Activated naive CD4-positive, alpha-beta T cell treated with anti-CD3 and anti-CD28 coated beads, Interleukin-2, amount 10 ng/mL, durations not matched to agents 7 days and 5 days (primary cell): Measurements from ENCODE around the gene NTF3.

Source experiments
- CTCF ChIA-PET: fragments of 350-600 bp; sonication (Branson Sonifier 250); formaldehyde crosslinking; loops from one replicate; lab custom pipeline; 2021; ENCODE audit warnings: antibody characterized with exemption; lab: Charles Lee
- DNase-seq: peaks from one replicate; pipeline ENCODE4 v3.0.0-alpha.2; 2020
- H3K27ac Mint-ChIP-seq: one replicate; pipeline ENCODE4 v1.8.0; 2021; ENCODE audit warnings: mild to moderate bottlenecking, moderate library complexity, mixed read lengths
- H3K27me3 Mint-ChIP-seq: one replicate; pipeline ENCODE4 v1.8.0; 2021; ENCODE audit warnings: mild to moderate bottlenecking, mixed read lengths
- H3K36me3 Mint-ChIP-seq: one replicate; pipeline ENCODE4 v1.8.0; 2021; ENCODE audit warnings: mixed read lengths
- H3K4me1 Mint-ChIP-seq: one replicate; pipeline ENCODE4 v1.8.0; 2021; ENCODE audit warnings: mixed read lengths
- H3K4me3 Mint-ChIP-seq: one replicate; pipeline ENCODE4 v1.8.0; 2021; ENCODE audit warnings: mild to moderate bottlenecking, moderate library complexity, mixed read lengths
- H3K9me3 Mint-ChIP-seq: one replicate; pipeline ENCODE4 v1.8.0; 2021; ENCODE audit warnings: mixed read lengths

Gene NTF3

DNA sequence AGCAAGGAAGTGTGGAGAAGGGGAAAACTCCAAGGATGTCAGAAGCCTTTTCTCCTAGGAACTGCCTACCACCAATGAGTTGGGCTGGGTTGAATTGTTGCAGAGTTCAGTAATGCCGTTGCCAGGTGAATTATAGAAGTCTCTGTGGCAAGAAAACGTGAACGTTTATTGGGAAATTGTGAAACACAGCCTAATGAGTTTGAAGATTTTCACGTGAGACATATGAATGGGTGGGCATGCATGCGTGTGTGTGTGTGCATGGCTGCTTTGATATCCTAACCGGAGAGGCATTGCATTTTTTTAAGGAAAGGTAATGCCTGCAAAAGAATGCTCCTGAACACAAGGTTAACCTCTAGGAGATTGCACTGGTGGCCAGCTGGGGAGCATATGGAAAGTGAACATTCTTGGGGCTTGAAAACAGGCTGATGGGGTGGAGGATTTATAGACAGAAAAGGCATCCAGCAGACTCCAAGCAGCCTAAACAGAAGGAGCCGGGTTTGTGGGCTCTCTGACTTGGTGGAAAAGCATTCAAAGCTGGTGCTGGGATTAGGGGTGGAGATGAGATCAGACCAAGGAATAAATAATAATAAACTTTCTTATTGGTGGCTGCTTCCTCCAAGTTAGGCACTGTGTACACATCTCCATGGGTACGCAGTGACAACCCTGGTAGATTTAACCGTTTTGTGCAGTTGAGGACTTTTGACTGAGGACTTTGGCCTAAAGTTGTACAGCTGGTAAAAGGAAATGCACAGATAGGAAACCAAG is 67.8 kb downstream of the NTF3 start:
- Mint-ChIP-seq H3K4me1 (no peaks in the 10 kb centered on the region), H3K9me3 (no peaks in the 10 kb centered on the region), H3K27ac (no peak overlapping the region), H3K36me3 (no peaks in the 10 kb centered on the region), H3K4me3 (no peak overlapping the region), H3K27me3 (peaks cover 3% of the 10 kb centered on the region)
- CTCF ChIA-PET: no interaction called here
- DNase-seq: no peak

DNA sequence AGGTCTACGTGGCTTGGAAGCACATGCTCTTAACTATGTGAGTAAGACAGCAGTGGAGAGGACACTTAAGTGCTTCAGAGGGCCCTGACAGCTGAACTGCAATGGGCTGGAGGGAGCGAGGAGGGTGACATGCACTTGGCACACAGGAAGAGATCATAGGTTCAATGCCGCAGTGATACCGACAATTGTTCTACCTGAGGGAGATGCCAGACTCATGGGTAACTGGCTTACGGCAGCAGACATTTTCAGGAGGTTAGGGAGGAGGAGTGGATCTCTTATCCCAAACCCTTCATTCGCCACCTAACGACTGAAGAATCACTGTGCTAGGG is 68.4 kb downstream of the NTF3 start:
- H3K4me1 Mint-ChIP-seq: no peaks in the 10 kb centered on the region
- H3K36me3 Mint-ChIP-seq: no peaks in the 10 kb centered on the region
- H3K4me3 Mint-ChIP-seq: no peak overlapping the region
- CTCF ChIA-PET: no interaction called here
- DNase-seq: no peak
- H3K27me3 Mint-ChIP-seq: peaks cover 3% of the 10 kb centered on the region
- H3K27ac Mint-ChIP-seq: no peak overlapping the region
- no peaks in the 10 kb centered on the region for H3K9me3 Mint-ChIP-seq

DNA sequence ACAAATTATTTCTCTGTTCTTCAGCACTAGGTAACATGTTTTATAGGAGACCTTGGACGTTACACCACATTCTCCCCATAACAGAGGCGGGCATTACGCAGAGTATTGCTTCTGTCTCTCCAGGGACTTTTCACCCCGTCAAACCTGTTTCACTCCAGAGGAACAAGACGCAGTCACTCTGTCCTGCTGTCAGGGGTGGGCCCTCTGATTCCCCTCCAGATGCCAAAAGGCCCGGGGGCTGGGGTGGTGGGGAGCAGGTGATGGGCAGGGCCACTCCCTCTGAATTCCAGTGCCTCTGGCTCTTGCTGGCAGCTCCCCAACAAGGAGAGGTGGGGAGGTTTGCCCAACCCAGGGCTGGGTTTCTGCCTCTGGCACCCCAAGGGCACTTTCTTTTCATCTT is 71.9 kb downstream of the NTF3 start:
- no peak overlapping the region for H3K4me3 Mint-ChIP-seq
- CTCF ChIA-PET: no interaction called here
- H3K27me3 Mint-ChIP-seq: no peaks in the 10 kb centered on the region
- H3K36me3 Mint-ChIP-seq: no peaks in the 10 kb centered on the region
- H3K9me3 Mint-ChIP-seq: no peaks in the 10 kb centered on the region
- H3K4me1 Mint-ChIP-seq: no peaks in the 10 kb centered on the region
- DNase-seq: no peak
- H3K27ac Mint-ChIP-seq: no peak overlapping the region

DNA sequence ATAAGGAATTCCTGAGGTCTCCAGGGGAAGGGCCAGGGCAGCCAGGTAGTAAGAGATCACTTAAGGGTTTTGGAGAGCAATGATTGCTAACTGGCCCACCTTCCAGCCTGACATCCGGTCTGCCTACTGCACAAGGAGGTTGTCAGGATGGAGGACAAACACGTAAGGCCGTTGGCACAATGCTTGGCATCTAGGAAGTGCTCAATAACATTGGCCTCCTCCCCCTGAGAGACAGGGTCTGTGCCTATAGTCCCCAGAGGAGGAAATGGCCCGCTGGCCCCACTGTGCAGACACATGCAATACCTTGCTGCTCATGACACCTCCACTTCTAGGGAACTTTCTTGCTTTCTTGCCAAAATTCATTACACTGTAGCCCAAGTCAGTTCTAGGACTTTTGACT is 73.2 kb downstream of the NTF3 start:
- CTCF ChIA-PET: no interaction called here
- no peak for DNase-seq
- Mint-ChIP-seq H3K27me3 (no peaks in the 10 kb centered on the region), H3K27ac (no peak overlapping the region), H3K36me3 (no peaks in the 10 kb centered on the region), H3K4me3 (no peak overlapping the region), H3K4me1 (no peaks in the 10 kb centered on the region), H3K9me3 (no peaks in the 10 kb centered on the region)

DNA sequence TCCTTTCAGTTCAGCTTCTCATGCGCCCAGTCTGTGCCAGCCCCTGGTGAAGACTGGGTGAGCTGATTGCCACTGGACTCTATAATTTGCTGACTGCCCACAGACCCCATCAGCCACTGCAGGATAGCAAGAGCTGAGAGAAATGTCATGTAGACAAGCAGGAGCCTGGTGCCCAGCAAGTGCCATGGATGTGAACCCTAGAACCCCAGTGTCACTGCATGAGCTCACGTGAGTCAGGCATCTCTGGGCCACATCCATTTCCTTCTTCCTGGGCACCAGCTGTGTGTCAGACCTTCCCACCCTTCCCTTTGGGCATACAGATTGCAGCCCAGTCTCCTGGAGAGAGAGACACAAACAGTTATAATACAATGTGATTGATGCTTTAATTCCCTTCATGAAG is 73.8 kb downstream of the NTF3 start:
- no peak overlapping the region for H3K4me3 Mint-ChIP-seq
- DNase-seq: no peak
- H3K9me3 Mint-ChIP-seq: no peaks in the 10 kb centered on the region
- no peaks in the 10 kb centered on the region for H3K4me1 Mint-ChIP-seq
- CTCF ChIA-PET: no interaction called here
- no peak overlapping the region for H3K27ac Mint-ChIP-seq
- no peaks in the 10 kb centered on the region for H3K27me3 Mint-ChIP-seq
- H3K36me3 Mint-ChIP-seq: no peaks in the 10 kb centered on the region

DNA sequence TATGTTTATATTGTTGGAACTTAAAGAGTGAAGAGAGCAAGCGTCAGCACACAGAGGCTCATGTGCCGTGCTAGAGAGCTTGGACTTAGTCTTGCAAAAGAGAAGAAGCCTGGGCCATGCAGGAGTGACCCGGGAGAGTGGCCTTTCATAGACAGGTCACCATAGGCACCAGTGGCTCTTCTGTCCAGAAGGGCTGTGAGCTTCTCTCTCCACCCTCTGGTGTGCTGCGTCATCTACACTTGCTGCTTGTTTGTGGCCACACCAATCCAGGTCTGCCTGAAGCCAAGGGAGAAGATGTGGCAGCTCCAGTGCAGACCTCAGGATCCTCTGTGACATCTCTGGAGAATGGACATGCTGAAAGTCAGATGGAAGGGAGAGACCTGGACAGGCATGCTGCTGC is 74.4 kb downstream of the NTF3 start:
- CTCF ChIA-PET: no interaction called here
- H3K9me3 Mint-ChIP-seq: no peaks in the 10 kb centered on the region
- H3K27ac Mint-ChIP-seq: no peak overlapping the region
- no peaks in the 10 kb centered on the region for H3K27me3 Mint-ChIP-seq
- no peaks in the 10 kb centered on the region for H3K4me1 Mint-ChIP-seq
- DNase-seq: no peak
- H3K4me3 Mint-ChIP-seq: no peak overlapping the region
- H3K36me3 Mint-ChIP-seq: no peaks in the 10 kb centered on the region

DNA sequence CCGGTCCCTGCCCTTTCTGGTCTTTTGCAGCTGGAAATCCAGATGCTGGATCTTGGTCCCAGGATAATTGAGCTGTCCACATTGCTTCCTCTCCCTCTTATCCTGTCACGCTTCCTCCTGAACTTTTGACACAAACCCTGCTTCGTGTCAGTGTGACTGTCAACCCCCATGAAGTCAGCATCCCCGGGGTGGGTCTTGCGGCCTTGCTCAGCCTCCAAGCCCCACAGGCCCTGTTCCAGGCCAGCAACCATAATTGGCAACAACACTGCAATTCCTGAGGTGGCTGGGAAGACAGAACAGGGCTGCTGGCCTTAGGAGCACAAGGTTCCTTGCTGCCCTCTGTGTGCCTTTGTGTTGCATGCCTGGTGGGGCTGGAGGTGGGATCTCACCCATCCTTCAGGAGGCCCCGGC is 74.9 kb downstream of the NTF3 start:
- Mint-ChIP-seq H3K4me1 (no peaks in the 10 kb centered on the region), H3K27me3 (peaks cover 2% of the 10 kb centered on the region), H3K36me3 (no peaks in the 10 kb centered on the region), H3K9me3 (no peaks in the 10 kb centered on the region), H3K27ac (no peak overlapping the region), H3K4me3 (no peak overlapping the region)
- CTCF ChIA-PET: no interaction called here
- no peak for DNase-seq

DNA sequence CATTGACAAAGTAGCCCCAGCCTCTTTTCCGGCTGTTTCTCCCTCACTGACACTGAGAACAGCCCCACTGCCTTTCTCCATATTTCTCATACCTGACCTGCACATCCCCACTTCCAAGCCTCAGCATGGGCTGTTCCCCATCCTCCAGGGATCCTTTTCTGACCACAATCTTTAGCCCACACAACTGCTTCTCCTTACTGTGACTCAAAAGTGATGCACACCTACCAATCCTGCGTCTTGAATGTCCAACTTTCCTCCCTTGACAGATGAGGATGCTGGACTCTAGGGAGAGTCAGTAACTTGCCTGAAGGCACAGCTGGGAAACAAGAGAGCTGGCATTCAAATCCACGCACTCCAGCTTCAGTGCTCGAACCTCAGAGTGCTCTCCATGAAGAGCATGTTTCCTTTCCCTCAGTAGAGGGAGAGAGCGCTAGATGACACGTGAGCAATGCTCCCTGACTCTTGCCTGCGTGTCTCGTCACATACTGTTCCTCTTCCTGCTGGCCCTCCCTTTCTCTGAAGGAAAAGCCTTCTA is 75.6 kb downstream of the NTF3 start:
- Mint-ChIP-seq H3K4me1 (no peaks in the 10 kb centered on the region), H3K27ac (no peak overlapping the region), H3K9me3 (no peaks in the 10 kb centered on the region), H3K27me3 (peaks cover 7% of the 10 kb centered on the region), H3K4me3 (no peak overlapping the region), H3K36me3 (no peaks in the 10 kb centered on the region)
- no peak for DNase-seq
- CTCF ChIA-PET: no interaction called here

DNA sequence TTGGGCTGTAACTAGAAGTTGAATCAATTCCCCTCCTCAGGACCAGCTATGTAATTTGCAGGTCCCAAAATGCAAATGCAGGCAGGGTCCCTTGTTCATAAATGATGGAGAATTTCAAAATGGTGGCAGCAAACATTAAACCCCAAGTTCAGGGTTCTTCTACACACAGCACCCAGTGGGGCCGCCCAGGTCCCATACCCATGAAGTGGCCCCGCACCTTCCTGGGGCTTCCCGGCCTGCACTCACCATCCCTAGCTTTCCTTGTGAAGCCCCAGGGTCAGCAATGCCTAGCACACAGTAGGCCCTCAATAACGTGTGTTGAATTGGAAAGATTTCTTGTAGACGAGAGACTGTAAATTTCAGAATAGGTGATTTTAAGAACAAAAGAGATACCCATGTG is 76.0 kb downstream of the NTF3 start:
- CTCF ChIA-PET: no interaction called here
- no peaks in the 10 kb centered on the region for H3K36me3 Mint-ChIP-seq

DNA sequence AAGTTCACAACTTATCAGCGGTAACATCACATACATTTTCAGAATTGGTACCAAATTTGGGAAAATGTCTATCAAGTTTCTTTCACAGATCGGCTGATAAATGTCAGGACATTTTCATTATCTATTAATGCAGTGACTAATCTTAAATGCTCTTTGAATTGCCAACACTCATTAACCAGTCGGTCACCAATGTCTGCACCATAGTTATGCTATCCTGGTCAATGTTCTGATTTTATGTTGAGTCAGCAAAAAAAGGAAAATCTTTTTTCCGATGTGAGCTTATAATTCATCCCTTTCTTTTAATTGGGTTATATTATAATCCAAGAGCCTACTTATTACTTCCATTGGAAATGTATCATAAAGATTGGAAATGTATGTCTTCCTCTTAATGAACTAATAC is 77.2 kb downstream of the NTF3 start:
- H3K27me3 Mint-ChIP-seq: peaks cover 7% of the 10 kb centered on the region
- H3K9me3 Mint-ChIP-seq: no peaks in the 10 kb centered on the region
- no peak overlapping the region for H3K4me3 Mint-ChIP-seq
- no peak overlapping the region for H3K27ac Mint-ChIP-seq
- H3K4me1 Mint-ChIP-seq: no peaks in the 10 kb centered on the region
- no peak for DNase-seq
- CTCF ChIA-PET: interaction anchor here (1.2 kb wide), 1 partner anchor 12 kb away, joined by 3 read pairs; no protein-coding TSS in a partner anchor
- no peaks in the 10 kb centered on the region for H3K36me3 Mint-ChIP-seq

More for the DNA sequence above, 76.0 kb downstream of the NTF3 start:
- Mint-ChIP-seq H3K9me3 (no peaks in the 10 kb centered on the region), H3K27ac (no peak overlapping the region), H3K27me3 (peaks cover 7% of the 10 kb centered on the region), H3K4me1 (no peaks in the 10 kb centered on the region), H3K4me3 (no peak overlapping the region)
- no peak for DNase-seq

DNA sequence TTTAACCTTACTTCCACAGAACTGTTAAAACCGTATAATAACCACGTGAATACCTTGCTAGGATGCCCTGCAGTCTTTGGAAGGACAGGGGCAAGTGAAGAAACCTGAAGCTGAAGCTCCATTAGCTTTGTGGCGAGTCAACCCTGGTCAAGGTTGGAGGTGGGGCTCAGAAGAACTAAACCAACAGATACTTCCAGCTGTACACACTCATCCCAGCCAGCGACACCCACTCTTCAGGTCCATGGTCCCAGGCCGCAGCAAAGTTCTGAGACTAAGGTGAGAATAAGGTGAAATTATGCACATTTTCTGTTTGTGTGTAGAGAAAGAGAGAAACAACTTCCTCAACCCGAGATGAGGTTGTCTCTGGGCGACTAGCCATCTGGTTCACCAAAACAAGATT is 77.6 kb downstream of the NTF3 start:
- Mint-ChIP-seq H3K4me3 (no peak overlapping the region), H3K27ac (no peak overlapping the region), H3K36me3 (no peaks in the 10 kb centered on the region), H3K4me1 (no peaks in the 10 kb centered on the region), H3K27me3 (peaks cover 7% of the 10 kb centered on the region), H3K9me3 (no peaks in the 10 kb centered on the region)
- CTCF ChIA-PET: interaction anchor here (1.2 kb wide), 1 partner anchor 13 kb away, joined by 3 read pairs; no protein-coding TSS in a partner anchor
- no peak for DNase-seq

DNA sequence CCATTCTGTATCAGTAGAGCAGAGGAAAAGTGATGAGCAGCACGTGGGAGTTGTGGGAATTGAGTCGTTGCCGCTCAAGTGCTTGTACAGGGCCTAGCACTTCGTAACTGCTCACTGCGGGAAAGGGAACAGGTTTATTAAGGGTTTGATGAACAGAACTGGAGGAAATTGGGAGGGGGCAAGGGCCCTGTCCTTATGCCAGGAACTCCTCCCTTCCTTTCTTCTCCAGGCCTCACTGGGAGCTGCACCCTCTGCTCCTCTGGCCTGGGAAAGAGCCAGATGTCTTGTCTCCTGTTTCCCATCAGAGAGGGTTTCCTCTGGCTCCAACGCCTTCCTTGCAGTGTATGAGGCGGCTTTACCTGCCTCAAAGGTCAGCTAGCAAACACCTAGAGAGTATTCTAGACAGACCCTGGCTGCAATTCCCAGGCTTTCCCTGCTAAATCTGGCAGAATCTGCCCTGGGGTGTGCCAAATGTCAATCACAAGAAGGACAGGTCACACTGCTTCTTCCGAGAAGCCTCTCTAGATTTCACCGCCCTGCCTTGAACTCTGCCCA is 78.4 kb downstream of the NTF3 start:
- no peaks in the 10 kb centered on the region for H3K9me3 Mint-ChIP-seq
- DNase-seq: no peak
- H3K4me3 Mint-ChIP-seq: no peak overlapping the region
- H3K36me3 Mint-ChIP-seq: no peaks in the 10 kb centered on the region
- H3K27ac Mint-ChIP-seq: no peak overlapping the region
- peaks cover 7% of the 10 kb centered on the region for H3K27me3 Mint-ChIP-seq
- no peaks in the 10 kb centered on the region for H3K4me1 Mint-ChIP-seq
- CTCF ChIA-PET: no interaction called here

DNA sequence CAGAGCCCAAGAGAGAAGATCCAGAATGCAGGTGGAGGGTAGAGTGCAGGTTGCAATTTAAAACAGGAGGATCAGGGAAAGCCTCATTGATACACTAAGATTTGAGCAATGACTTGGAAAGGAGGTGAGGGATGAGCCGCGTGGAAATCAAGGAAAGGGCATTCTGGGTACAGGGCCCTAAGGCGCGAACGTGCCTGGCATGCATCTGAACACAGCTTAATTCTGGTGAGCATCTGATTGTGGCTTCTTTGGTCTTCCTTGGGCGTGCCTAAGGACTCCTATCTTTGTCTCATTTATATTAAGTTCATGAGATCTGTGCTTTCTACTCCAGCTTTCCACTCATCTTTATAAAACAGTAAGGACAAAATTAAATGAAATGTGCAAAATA is 79.3 kb downstream of the NTF3 start:
- CTCF ChIA-PET: interaction anchor here (0.6 to 1.2 kb wide), 2 partner anchors 23 to 489 kb away, joined by 3 to 4 read pairs; no protein-coding TSS in a partner anchor
- no peaks in the 10 kb centered on the region for H3K36me3 Mint-ChIP-seq
- H3K9me3 Mint-ChIP-seq: no peaks in the 10 kb centered on the region
- no peak for DNase-seq
- H3K27ac Mint-ChIP-seq: no peak overlapping the region
- peaks cover 7% of the 10 kb centered on the region for H3K27me3 Mint-ChIP-seq
- no peaks in the 10 kb centered on the region for H3K4me1 Mint-ChIP-seq
- H3K4me3 Mint-ChIP-seq: no peak overlapping the region

DNA sequence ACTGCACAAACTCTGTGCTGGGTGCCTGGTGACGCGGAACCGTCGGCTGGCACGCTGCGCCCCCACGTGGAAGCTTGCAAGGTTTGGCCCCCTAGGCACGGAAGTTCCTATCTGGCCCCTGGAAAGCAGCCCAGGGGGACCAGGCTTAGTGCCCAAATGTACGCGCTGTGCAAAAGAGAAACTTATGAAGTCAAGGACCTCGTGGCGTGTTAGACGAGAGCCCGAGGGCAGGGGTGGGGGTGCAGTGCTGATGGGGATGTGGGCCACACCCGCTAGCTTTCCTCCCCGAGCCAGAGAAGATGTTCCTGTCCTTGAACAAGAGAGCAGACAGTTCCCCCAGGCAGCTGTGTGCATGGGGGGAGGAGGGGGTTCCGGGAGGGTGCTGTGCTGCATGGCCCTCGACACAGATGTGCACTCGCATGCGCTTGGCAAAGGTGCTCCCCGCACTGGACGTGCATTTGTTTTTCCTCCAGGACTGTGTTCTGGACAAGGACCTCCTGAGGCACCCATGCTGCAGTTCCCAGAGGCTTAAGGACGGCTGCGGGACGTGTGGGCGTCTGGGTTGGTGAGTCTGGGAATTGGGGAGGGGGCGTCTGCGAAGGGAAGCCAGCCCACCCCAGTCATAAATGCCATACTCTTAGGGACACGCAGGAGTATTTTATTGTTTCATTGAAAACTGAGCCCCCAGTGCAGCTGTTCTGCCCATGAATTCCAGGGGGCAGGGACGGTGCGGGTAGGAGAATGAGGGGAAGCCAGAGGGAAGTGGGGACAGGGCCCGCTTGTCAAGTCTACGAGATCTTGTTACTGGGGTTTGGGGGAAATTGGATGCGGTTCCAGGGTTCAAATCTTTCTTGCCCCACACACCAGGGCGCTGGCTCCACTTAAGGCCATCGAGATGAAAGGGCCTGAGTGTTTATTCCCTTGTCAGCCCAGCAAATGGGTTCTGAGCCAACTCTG is 80.0 kb downstream of the NTF3 start:
- Mint-ChIP-seq H3K36me3 (no peaks in the 10 kb centered on the region), H3K27me3 (peaks cover 10% of the 10 kb centered on the region), H3K4me3 (no peak overlapping the region), H3K27ac (no peak overlapping the region), H3K4me1 (no peaks in the 10 kb centered on the region), H3K9me3 (no peaks in the 10 kb centered on the region)
- no peak for DNase-seq
- CTCF ChIA-PET: interaction anchor here (0.6 to 1.2 kb wide), 3 partner anchors 24 to 489 kb away, joined by 3 to 4 read pairs (median 3); no protein-coding TSS in a partner anchor
